Keratinocyte (primary cell): ENCODE data around the gene GPR153.

ENCODE experiments used
- CTCF ChIP-seq, 3 experiments: IDR thresholded peaks in 1 of 3; conservative IDR thresholded peaks in 1 of 3; optimal IDR thresholded peaks in 1 of 3; 2 replicates in 2 of 3; 3 replicates in 1 of 3; pipeline versions ENCODE3 to v1.5.1; 2011; ENCODE audit warnings: low read length in 3 of 3, mild to moderate bottlenecking in 3 of 3, moderate library complexity in 2 of 3, control low read depth in 1 of 3, inconsistent platforms in 1 of 3; ENCODE audit not compliant: insufficient read depth in 2 of 3; ENCODE audit errors: extremely low read depth in 1 of 3
- EZH2 ChIP-seq: IDR thresholded peaks from one replicate; pipeline ENCODE4 v1.6.1; 2012; ENCODE audit warnings: inconsistent platforms, mild to moderate bottlenecking, low read length, moderate library complexity

DNA sequence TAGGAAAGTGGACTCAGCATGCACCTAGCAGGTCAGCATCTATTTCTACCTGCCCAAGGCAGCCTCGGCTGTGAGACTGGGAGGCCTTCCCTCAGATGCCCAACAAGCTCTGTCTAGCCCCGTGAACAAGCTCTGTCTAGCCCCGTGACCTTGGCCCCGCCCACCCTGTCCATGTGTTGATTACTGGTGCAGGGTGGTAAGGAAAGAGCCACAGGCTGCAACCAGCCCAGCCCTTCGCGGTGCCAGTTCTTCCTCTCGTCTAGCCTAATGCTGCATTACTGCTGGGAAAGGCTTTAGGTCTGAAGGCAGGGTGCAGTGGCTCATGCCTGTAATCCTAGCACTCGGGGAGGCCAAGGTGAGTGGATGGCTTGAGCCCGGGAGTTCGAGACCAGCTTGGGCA, 2.2 kb downstream of the GPR153 start:
- no peak for TF ChIP-seq CTCF (optimal IDR thresholded peaks at IDR 0.05 in 1 of 3, IDR thresholded peaks at IDR 0.05 in 1 of 3, conservative IDR thresholded peaks at IDR 0.05 in 1 of 3; ENCODE audit: extremely low read depth in 1 of 3, insufficient read depth in 2 of 3, low read length in 3 of 3)
- TF ChIP-seq EZH2: no peak
